ENCODE measurements around the gene CABP4.
"Not testable (repeated sequence)": the region's sequence is repeated elsewhere in the genome, so short reads cannot be mapped to it uniquely, and the experiment has no call there.

The CABP4 gene

GRCh38 chr11:67453816-67454732, 1.1 kb upstream of the CABP4 start:
- no peak for DNase-seq (ENCODE audit: low spot score)

GRCh38 chr11:67456068-67456705, 1.0 kb downstream of the CABP4 start:
- DNase-seq (ENCODE audit: low spot score), result no peak

GRCh38 chr11:67457453-67457852, 2.3 kb downstream of the CABP4 start:
- DNase-seq (ENCODE audit: low spot score), result no peak

- no peak for DNase-seq (ENCODE audit: low spot score)
Observed at GRCh38 chr11:67458266-67458665, 3.1 kb downstream of the CABP4 start.

- DNase-seq (ENCODE audit: low spot score), result no peak
Observed at GRCh38 chr11:67463186-67463585, 8.0 kb downstream of the CABP4 start.

- no peak for DNase-seq (ENCODE audit: low spot score)
Observed at GRCh38 chr11:67463680-67464410, 8.7 kb downstream of the CABP4 start.

GRCh38 chr11:67464411-67465188, 9.4 kb downstream of the CABP4 start:
- DNase-seq (ENCODE audit: low spot score), result no peak

GRCh38 chr11:67465189-67465510, 10.0 kb downstream of the CABP4 start:
- no peak for DNase-seq (ENCODE audit: low spot score)

GRCh38 chr11:67465530-67465929, 10.4 kb downstream of the CABP4 start:
- not testable (repeated sequence) for DNase-seq (ENCODE audit: low spot score)

- no peak for DNase-seq (ENCODE audit: low spot score)
Observed at GRCh38 chr11:67466367-67466766, 11.2 kb downstream of the CABP4 start.

- DNase-seq (ENCODE audit: low spot score), result no peak
Observed at GRCh38 chr11:67466962-67467771, 12.0 kb downstream of the CABP4 start.

GRCh38 chr11:67468056-67468455, 12.9 kb downstream of the CABP4 start:
- no peak for DNase-seq (ENCODE audit: low spot score)

GRCh38 chr11:67468456-67468758, 13.3 kb downstream of the CABP4 start:
- DNase-seq (ENCODE audit: low spot score), result no peak

GRCh38 chr11:67468759-67469507, 13.8 kb downstream of the CABP4 start, which contains the start of gene TMEM134:
Gene TMEM134, minus strand, starts transcription at chr11:67469251. Its CDS starts 59 bp downstream, at chr11:67469192.
- peak; percentile 98 for DNase-seq (ENCODE audit: low spot score)

- DNase-seq (ENCODE audit: low spot score), result no peak
Observed at GRCh38 chr11:67469508-67469811, 14.3 kb downstream of the CABP4 start.

- DNase-seq (ENCODE audit: low spot score), result no peak
Observed at GRCh38 chr11:67470337-67471002, 15.3 kb downstream of the CABP4 start.

GRCh38 chr11:67472882-67473281, 17.7 kb downstream of the CABP4 start:
- DNase-seq (ENCODE audit: low spot score), result no peak

- not testable (repeated sequence) for DNase-seq (ENCODE audit: low spot score)
Observed at GRCh38 chr11:67476692-67477091, 21.5 kb downstream of the CABP4 start.

- DNase-seq (ENCODE audit: low spot score), result not testable (repeated sequence)
Observed at GRCh38 chr11:67477344-67478050, 22.3 kb downstream of the CABP4 start.

Measured in GM03348 (cell line).